Embryonic facial prominence (tissue), 1 donor: ENCODE data around the gene TM4SF20.
"Not testable (repeated sequence)": the region's sequence is repeated elsewhere in the genome, so short reads cannot be mapped to it uniquely, and the experiment has no call there.

Experiments used
- DNase-seq: peaks from one replicate; pipeline ENCODE4 v3.0.0-alpha.2; 2016; ENCODE audit errors: extremely low spot score

The TM4SF20 gene

DNA sequence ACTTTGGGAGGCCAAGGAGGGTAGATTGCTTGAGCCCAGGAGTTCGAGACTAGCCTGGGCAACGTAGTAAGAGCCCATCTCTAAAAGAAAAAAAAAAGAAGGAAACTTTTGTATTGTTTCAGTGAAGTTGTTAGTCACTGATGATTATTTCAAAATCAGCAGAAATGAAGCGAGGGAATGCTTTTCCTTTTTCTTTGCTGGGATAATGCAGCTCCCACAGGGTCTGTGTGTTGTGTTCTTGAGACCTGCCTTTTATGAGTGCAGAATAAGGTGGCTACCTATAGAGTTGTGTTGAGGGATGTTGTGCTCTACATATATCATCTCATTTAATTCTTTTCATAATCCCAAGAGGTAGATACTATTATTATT lies 11.7 kb downstream of the TM4SF20 start:
- DNase-seq = no peak

DNA sequence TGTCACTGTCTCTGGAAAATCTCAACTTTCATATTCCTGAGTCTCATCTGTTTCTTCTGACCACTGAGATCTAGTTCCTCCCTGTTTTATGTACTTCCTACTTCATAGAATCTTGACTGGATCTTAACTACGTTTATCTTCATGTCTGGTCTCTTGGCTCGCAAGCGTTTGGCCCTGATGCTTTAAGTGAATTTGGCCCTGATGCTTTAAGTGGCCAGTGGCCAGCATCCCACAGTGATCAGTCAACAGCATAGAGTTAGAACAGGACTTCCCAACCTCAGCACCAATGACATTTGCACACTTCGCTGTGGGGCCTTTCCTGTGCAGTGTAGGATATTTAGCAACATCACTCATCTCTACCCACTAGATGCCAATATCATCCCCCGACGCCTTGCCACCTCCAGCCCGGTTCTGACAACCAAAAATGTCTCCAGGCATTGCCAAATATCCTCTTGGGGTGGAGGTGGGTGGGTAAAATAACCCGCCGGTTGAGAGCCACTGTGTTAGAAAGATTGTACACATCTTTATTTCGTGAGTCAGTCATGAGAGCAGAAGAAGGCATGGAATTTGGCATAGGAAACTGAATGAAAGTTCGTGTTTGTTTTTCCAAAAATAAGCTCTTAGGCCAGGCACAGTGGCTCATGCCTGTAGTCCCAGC lies 12.2 kb downstream of the TM4SF20 start:
- DNase-seq = no peak

DNA sequence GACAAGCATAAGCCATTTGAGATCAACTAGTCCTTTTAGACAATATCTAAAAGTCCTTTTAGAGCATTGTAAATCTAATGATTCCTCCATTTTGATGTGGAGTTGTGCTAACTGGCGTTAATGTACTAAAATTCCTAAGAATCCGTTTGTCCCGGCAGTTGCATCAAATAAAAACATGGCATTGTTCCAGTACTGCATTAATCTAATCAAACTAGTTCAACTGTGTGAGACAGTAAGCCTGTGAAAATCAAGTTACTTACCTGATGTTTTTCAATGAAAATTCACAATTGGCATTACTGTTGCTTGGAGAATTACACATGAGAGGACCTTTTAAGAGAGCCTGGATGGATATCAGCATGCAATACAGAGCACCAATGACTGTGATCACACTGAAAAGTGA lies 13.3 kb downstream of the TM4SF20 start:
- no peak for DNase-seq

DNA sequence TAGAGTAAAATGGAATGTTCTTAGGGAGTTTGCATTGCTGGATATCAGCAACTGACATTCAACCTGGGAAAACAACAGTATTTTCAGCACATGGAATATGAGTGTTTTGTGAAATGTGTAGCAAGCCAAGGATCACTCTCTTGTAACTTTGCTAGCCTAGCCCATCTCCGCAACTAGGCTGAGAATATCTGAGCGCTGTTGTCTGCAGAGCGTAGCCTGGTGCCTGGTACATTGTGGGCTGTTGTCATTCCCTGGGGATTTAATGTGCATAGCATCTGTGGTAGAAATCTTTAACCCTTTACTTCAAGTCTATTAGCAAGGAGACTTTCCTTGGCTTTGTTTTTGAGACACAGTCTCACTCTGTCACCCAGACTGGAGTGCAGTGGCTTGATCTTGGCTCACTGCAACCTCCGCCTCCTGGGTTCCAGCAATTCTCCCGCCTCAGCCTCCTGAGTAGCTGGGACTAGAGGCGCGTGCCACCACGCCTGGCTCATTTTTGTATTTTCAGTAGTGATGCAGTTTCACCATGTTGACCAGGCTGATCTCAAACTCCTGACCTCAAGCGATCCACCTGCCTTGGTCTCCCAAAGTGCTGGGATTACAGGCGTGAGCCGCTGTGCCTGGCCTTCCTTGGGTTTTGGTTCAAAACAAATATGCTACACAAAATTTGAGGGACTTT lies 14.4 kb downstream of the TM4SF20 start:
- DNase-seq = not testable (repeated sequence)

DNA sequence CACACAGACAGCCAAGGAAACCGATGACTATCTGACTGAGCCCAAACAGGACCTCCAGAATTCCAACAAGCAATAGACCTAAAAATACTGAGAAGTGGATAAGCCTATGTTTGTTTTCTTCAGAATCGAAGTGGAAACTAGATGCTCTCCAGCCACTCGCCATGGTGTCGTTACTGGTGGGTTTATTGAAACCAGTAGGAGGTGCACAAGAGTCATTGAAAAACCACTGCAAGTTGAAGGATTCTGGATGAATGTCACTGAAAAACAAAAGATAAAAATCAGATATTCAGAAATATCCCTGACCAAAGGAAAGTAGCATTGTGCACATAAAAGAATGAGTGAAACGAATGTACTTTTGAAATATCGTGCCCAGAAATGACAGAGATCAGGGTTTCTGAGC lies 15.3 kb downstream of the TM4SF20 start:
- DNase-seq = no peak

DNA sequence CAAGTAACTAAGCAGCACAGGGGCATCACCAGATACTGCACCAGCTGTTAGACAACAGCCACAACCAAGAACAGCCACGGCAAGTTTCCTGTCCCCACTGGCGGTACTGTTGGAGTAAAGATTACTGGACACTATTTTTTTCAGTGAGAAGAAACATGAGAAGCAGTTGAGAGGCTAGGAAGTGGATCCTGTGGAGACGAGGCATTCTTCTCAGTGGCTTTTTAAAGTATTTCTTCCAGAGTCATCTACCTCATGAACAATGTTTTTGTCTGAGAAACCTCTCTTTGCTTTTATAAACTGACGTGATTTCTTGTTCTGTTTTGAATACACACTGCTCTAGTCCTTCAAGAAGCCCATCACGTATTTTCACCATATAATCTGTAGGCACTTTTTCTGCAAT lies 18.8 kb downstream of the TM4SF20 start:
- no peak for DNase-seq

DNA sequence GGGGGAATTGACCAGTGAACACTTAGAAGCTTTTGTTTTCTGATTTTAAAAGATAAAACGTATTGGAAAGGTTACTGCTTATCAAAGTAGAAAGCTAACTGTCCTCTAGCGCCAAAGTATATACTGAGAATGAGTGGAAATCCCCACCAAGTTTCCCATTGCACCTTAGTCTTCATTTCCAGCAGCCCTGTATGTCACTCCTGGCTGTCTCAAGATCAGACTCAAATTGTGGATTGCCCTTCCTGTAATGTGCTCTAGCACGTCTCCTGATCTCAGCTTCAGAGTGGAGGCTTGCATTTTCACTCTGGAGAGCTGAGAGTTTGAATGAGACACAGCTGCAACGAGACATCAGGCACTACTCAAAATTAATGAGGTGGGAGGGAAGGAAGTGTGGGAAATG lies 27.5 kb downstream of the TM4SF20 start:
- DNase-seq = no peak

DNA sequence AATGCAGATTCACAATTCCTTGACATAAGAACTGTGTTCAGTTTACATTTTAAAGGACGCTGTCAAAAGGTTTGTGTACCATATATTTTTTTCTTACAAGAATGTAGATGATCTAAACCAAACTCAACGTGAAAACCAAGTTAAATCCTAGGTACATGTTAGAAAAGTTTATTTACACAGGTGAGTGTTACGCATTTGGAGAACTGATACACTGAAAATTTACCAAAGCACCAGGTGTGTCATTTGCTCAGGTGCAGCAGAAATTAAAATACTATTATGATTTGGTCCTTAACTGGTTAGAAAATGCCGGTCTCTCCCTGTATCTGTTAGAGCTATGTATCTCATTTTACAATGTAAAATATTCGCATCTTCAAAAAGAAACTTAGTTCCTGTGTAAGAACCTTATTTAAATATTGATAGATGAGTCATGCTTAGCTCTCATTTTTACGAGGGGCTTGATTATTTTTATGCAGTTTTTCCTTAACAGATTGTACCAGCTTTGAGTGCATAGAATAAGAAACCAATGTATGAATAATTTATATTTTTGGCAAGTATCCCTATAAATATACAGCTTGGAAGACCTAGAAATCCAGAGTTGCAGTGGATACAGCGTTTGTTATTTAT lies 29.0 kb downstream of the TM4SF20 start:
- DNase-seq = no peak

DNA sequence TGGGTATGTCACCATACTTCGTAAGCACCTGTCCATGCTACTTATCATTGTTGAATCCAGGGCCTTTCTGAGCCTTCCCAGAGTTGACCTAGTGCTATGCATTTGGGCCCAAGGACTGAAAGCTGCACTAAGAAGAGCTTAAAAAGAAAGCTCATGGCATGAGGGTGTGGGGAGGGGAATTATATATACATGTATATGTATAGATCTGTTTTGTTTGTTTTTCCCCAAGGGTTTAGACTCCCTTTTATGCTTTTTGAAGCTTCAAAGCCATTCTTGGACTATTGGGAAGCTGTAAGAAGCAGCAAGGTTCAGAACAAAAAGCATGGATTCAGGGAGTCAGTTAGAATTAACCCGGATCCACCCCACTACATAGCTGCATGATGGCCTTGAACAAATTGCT lies 30.8 kb downstream of the TM4SF20 start:
- no peak for DNase-seq

DNA sequence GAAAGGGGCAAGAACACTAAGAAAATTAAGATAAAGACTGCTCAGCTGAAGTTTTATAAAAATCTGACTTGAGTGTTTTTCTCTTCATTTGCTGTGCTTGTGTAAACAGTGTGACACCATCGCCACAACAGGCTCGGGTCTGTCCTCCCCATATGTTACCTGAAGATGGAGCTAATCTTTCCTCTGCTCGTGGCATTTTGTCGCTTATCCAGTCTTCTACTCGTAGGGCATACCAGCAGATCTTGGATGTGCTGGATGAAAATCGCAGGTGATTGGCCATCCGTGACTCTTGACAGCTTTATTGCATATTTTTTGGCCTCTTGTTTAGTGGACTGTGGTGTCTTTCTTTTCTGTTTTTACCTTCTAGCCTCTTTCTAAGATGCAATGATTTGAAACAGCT lies 32.0 kb downstream of the TM4SF20 start:
- no peak for DNase-seq

DNA sequence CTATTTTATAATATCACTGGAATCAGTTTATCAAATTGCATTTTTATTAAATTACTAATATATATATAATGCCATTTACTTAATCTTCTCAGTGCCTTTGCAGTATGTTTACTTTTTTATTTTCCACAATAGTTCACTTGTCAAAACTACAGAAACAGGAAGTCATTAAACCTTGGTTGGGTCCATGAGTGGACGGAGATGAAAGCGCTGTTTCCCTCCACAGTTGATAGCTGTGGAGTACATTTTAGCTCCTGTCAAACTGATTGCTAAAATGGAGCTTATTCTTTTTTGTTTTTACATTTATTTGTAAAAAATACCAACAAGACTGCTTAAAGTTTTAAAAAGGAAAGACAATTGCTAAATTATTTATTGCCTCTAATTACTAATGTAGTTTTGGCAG lies 34.9 kb downstream of the TM4SF20 start:
- no peak for DNase-seq

DNA sequence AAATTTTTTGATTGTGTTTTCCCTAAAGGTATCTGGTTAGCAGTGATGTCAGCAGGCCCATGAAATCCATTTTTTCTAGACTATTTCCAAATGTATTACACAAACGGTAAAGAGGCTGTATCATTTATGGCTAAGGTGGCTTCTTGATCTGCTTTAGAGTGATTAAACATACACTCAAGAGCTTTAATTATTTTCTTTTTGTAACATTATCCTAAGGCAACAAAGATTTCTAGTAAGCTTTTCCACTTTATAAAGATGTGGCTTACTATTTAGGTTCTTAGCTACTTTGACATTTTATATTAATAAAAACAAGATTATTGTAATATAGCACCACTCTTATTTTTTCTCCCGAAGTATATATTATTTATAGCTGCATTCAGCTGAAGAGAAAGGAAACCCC lies 37.6 kb downstream of the TM4SF20 start:
- no peak for DNase-seq

DNA sequence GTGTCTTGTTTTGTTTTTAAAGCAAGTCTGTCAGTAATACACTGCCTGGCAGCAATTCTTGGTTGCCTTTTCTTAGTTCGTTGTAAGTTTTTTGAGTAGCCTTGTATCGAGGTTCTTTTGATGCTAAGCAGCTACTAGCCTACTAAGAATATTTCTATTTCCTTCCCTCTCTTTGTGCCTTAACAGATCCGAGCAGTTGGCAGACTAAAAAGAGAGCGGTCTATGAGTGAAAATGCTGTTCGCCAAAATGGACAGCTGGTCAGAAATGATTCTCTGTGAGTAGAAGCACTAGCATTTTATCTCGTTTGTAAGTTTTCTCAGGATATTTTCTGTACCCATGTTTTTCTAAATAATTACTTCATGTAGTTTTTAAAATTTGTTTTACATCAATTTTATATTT lies 39.0 kb downstream of the TM4SF20 start:
- no peak for DNase-seq

DNA sequence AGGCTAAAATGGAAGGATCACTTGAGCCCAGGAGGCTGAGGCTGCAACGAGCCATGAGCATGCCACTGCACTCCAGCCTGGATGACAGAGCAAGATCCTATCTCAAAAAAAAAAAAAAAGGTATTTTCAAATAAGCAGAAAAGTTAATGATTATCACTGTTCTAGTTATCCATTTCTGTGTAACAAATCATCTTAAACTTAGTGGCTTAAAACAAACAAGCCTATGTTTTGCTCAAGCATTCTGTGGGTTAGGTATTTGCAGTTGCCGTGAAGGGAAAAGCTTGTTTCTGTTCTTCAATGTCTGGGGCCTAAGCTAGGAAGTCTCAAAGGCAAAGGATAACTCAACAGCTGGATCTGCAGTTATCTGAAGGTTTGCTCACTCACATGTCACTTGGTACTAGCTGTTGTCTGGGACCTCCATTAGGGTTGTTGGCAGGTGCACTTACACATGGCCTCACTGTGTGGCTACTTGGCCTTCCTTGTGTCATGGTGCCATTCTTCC lies 40.0 kb downstream of the TM4SF20 start:
- DNase-seq = no peak

DNA sequence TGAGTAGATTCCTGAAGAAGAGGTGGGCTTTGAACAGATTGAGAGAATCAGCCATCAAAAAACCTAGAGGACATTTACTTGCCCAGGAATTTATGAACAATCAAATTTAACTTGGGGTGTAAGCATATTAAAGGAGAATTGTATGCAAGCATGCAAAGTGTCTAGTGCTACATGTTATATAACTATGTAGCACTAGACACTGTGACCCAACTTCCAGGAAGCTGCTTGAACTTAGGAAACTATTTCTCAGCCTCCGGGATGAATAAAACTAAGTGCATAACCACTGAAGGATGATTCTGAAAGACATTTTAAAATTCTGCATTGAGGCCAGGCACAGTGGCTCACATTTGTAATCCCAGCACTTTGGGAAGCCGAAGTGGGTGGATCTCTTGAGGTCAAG lies 41.7 kb downstream of the TM4SF20 start:
- no peak for DNase-seq

DNA sequence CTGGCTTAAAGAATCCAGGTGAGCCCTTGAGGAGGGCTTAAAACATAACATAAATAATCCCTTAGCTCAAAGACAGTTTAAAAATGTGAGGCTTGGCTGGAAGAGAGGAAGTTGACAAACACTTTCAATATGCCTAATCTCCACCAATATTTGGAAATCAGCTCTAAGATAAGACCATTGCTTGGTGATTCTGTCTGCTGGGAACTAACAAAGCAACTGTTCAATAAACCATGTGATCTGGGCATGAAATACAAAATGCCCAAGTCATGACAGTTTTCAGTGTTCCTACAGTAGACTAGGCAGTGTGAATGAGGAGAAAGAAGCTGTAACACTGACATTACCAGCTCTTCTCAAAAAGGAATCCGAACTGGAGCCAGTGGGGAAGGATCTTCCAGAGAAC lies 43.4 kb downstream of the TM4SF20 start:
- no peak for DNase-seq

DNA sequence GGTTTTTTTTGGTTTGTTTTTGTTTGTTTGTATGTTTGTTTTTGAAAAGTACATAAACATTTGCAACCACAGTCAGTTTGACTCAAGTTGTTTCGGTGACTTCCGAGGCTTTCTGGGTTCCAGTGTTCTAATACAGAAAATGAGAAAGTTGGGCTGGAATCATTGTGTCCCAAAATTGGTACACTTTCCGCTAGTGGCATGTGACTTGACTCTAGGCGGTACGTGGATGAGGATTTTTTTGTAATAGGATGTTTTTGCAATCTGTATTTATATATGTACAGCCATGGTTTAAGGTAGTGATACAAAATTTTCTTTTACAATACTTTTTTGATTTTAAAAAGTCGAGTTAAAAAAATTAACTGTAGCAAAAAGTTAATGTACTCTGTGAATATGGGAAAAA lies 52.3 kb downstream of the TM4SF20 start:
- DNase-seq = no peak

DNA sequence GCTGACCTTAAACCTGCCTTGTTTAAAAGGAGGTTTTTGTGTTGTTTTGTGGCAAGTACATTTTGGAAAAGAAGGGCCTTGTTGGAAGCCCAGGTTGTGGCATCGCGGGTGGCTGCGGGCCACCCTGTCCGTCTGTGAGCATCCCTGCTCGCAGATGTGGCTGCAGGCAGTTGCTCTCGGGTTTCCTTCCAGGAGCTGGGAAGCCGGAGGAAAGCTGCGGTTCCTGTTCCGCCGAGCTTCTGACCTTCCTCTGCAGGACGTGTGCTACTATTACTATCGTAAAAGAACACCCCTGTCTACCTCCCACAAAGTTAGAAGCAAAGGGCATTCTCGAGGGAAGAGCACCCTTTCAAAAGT lies 53.3 kb downstream of the TM4SF20 start:
- no peak for DNase-seq

DNA sequence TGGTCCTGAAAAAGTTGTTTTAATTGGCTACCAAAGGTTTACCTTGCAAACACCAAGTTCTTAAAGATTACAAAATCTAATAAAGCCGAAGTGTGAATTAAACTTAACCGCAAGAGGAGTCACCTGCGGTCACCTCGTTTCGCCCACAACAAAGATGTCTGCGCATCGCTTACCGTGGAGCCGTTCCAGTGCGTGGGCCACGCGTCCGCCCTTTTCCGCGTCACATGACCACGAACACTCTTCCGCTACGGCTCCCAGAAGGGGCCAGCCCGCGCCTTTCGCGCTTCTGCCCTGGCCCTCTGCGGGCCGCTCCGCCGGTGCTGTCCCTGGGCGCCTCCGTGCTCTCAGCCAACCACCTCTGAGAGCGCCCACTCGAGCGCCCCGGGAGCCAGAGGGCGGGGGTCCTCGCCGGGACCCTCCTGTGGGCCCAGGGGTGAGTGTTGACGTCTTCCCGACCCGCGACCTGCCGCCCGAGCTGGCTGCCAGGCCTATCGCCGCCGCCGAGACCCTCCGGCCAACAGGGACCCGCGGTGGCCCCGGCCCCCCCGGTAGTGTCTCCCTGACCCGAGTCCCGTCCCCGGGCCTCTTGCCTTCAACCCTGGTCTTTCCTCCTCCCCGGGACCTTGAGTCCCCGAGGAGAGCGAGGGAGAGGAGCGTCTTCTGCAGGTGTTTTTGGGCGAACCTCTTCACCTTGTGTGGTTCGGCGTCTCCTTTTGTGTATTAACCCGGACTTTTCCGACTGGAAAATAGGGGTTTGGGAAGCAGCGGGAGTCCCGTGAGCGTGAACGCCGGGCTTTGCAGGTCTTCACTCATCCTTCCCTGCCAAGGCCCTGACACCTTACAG lies 53.9 kb downstream of the TM4SF20 start, which contains the start of gene MFF:
Gene MFF, plus strand, starts transcription at position 257 of the 844 bp plus-strand sequence. CDS start 5,415 bp downstream, outside the sequence.
- peak; percentile 90 for DNase-seq

DNA sequence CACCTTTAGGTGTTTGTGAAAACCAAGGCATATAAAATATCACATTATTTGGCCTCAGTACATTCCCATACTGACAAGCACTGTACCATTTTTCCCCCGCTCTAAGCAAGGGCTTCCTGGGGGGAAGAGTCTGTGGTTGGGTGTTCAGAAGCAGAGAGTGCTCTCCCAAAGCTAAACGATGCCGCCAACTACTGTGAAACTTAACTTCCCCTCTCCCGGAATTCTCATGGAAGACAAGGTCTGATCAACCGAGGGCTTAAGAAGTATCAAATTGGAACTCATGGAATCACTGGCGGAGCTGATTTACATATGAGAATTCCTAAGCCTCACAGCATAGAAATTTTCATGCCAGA lies 54.5 kb downstream of the TM4SF20 start:
- DNase-seq = no peak

DNA sequence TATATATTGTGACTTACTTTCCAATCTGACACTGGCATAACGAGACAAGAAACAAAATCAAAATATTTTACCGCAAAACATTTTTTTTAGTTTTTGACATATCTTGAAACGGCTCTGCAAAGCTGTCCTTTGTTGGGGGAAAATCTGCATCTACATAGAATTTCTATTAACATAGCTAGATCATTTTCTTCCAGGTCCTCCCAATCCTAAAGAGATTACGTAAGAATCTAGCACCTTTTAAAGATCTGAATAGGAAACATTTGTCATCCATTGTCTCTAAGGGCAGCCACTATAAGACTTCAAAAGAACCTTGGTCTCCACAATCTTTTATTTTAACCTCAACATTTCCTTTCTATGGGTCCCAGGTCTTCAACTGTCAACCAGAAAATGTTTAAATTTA lies 55.3 kb downstream of the TM4SF20 start:
- no peak for DNase-seq

DNA sequence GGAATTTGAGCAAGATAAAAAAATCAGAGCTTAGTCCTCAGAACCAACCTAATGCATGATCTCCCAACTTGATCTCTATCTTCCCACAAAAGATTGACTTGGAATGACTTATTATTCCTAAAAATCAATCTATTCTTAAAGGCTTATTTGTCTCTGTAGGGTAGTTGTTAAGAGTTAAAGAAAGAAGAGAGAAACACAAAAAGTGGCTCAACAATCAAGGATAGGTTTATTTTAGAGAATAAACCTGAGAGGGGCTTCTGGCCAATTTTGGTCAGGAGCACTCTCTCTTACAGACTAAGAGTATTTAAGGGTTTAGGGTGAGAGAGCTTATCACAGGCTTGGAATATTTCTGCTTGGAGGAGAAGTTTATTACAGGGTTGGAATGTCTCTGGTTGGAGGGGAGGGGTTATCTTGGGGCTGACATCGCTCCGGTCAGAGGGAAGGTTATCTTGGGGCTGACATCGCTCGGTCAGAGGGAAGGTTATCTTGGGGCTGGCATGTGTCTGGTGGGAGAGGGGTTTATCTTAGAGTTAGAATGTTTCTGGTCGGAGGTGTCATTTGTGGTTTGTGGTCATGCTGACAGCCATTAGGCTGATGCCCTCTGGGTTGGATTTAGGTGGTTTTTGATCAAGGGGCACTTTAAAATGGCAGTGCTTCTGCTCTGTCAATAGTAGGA lies 56.4 kb downstream of the TM4SF20 start:
- no peak for DNase-seq
